Measurements from ENCODE around the gene FYN. TPM values are rescaled to one million over a fixed set of nuclear protein-coding genes. Genes with fewer than 3 reads are reported as not detected.

The FYN gene
- total and polyA plus RNA-seq, 9 of the 15 experiments (the other 6 are each of a cell fraction or from before 2014, with no cell fraction given), result 2.9 to 22.1 (median 11.4) TPM

DNA sequence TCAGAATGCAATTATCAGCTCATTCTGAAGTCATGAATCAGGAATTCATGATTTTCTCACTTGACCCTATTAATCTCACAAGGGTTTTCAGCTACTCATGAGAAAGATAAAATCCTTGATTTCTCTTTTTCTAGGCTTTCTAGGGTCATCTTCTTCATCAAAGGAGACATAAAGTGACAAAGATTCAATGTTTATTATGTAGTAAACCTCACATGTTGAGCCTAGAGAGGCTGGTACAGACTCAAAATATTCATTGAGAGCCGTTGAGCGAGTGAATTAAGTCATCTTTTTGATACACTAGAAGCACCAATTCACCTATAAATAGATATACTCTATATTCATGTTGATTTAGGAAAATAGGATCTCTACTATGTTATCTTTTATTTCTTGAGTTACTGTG lies 162.8 kb downstream of the FYN start:
- peak overlapping the region; percentile 54; the same call in 1 of the 2 replicates for H2AFZ ChIP-seq (ENCODE audit: low read depth, low read length)
- H3K9ac ChIP-seq (ENCODE audit: insufficient read depth in 1 of 2, low read depth in 2 of 2, low read length in 2 of 2), result no peak overlapping the region
- H3K4me3 ChIP-seq, result no peak overlapping the region
- intact Hi-C loops (cut with micrococcal nuclease) (loop anchor here (1.0 to 5.0 kb wide), 5 partner anchors 162 to 453 kb away; partner anchors contain the start of gene FYN), in situ Hi-C loops (cut with MboI) (loop anchor here (25.0 kb wide), 1 partner anchor 602 kb away; no protein-coding TSS in a partner anchor)
- no peak for DNase-seq (ENCODE audit: extremely low read depth in 1 of 4, low spot score in 3 of 4)
- peaks cover 3 to 15% of the 10 kb centered on the region in 2 experiments; a peak in 2 of 5 replicates for H3K27me3 ChIP-seq (ENCODE audit: control insufficient read depth in 2 of 2, insufficient read depth in 2 of 2, low read length in 2 of 2)
- TF ChIP-seq, protein P1, sequence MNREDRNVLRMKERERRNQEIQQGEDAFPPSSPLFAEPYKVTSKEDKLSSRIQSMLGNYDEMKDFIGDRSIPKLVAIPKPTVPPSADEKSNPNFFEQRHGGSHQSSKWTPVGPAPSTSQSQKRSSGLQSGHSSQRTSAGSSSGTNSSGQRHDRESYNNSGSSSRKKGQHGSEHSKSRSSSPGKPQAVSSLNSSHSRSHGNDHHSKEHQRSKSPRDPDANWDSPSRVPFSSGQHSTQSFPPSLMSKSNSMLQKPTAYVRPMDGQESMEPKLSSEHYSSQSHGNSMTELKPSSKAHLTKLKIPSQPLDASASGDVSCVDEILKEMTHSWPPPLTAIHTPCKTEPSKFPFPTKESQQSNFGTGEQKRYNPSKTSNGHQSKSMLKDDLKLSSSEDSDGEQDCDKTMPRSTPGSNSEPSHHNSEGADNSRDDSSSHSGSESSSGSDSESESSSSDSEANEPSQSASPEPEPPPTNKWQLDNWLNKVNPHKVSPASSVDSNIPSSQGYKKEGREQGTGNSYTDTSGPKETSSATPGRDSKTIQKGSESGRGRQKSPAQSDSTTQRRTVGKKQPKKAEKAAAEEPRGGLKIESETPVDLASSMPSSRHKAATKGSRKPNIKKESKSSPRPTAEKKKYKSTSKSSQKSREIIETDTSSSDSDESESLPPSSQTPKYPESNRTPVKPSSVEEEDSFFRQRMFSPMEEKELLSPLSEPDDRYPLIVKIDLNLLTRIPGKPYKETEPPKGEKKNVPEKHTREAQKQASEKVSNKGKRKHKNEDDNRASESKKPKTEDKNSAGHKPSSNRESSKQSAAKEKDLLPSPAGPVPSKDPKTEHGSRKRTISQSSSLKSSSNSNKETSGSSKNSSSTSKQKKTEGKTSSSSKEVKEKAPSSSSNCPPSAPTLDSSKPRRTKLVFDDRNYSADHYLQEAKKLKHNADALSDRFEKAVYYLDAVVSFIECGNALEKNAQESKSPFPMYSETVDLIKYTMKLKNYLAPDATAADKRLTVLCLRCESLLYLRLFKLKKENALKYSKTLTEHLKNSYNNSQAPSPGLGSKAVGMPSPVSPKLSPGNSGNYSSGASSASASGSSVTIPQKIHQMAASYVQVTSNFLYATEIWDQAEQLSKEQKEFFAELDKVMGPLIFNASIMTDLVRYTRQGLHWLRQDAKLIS (CRISPR knock-in tag; IDR thresholded peaks at IDR 0.05), result no peak
- no peak for TF ChIP-seq HNRNPK (IDR thresholded peaks at IDR 0.05; ENCODE audit: low read depth, low read length, poor library complexity, severe bottlenecking)
- no peak for TF ChIP-seq CBFA2T3 (IDR thresholded peaks at IDR 0.05)
- TF ChIP-seq TCFL5 (CRISPR knock-in tag; conservative IDR thresholded peaks at IDR 0.05), result no peak
- TF ChIP-seq TRIM28 (IDR thresholded peaks at IDR 0.05), result no peak
- TF ChIP-seq ZNF561 (CRISPR knock-in tag; conservative IDR thresholded peaks at IDR 0.05), result no peak
- no peak for TF ChIP-seq KLF13 (tag; IDR thresholded peaks at IDR 0.05; ENCODE audit: borderline replicate concordance, low read depth)
- TF ChIP-seq SMAD4 (CRISPR knock-in tag; conservative IDR thresholded peaks at IDR 0.05), result no peak
- TF ChIP-seq, protein P2, sequence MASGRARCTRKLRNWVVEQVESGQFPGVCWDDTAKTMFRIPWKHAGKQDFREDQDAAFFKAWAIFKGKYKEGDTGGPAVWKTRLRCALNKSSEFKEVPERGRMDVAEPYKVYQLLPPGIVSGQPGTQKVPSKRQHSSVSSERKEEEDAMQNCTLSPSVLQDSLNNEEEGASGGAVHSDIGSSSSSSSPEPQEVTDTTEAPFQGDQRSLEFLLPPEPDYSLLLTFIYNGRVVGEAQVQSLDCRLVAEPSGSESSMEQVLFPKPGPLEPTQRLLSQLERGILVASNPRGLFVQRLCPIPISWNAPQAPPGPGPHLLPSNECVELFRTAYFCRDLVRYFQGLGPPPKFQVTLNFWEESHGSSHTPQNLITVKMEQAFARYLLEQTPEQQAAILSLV (tag; IDR thresholded peaks at IDR 0.05), result no peak
- TF ChIP-seq RBM22 (IDR thresholded peaks at IDR 0.05; ENCODE audit: low read depth, low read length, poor library complexity, severe bottlenecking), result no peak
- no peak for TF ChIP-seq ZNF253 (CRISPR knock-in tag; conservative IDR thresholded peaks at IDR 0.05)
- no peak for TF ChIP-seq SIN3B (IDR thresholded peaks at IDR 0.05; ENCODE audit: low read depth)
- no peak for TF ChIP-seq ZNF766 (CRISPR knock-in tag; conservative IDR thresholded peaks at IDR 0.05)
- TF ChIP-seq NR2C2 (CRISPR knock-in tag; IDR thresholded peaks at IDR 0.05), result no peak
- TF ChIP-seq NR2C2 (tag; IDR thresholded peaks at IDR 0.05), result no peak
- no peaks in the 10 kb centered on the region for H4K20me1 ChIP-seq (replicated peaks; ENCODE audit: control insufficient read depth, insufficient read depth, low read length)
- H3K4me1 ChIP-seq (replicated peaks in 1 of 2; ENCODE audit: control insufficient read depth in 2 of 2, insufficient read depth in 2 of 2, low read length in 2 of 2), result no peaks in the 10 kb centered on the region
- no peaks in the 10 kb centered on the region for H3K36me3 ChIP-seq (ENCODE audit: control insufficient read depth, insufficient read depth, low read length)
- no TSS peak for BruUV-seq (replicated peaks)
- no peak overlapping the region for H3K27ac ChIP-seq (ENCODE audit: extremely low read depth, low read depth, low read length)
- no peaks in the 10 kb centered on the region for H3K9me1 ChIP-seq (ENCODE audit: control insufficient read depth, insufficient read depth, low read length)
- no peaks in the 10 kb centered on the region for H3K9me3 ChIP-seq (replicated peaks; ENCODE audit: control insufficient read depth, insufficient read depth, low read depth, low read length)
- no peak overlapping the region for H3K4me2 ChIP-seq (ENCODE audit: insufficient read depth, low read length)
- POLR2A ChIA-PET, result interaction anchor here (0.6 to 1.3 kb wide), 6 partner anchors 52 to 444 kb away, joined by 3 to 5 read pairs (median 3); no protein-coding TSS in a partner anchor
- 74% methylated on average over 2 of the region's 2 CpGs for WGBS (ENCODE audit: insufficient coverage, low coverage, missing lambda C conversion rate)
- FAIRE-seq, result no peak
- CTCF ChIA-PET (ENCODE audit: low intra/inter-chr PET ratio), result interaction anchor here (0.6 to 3.3 kb wide), 6 partner anchors 256 to 602 kb away, joined by 3 to 24 read pairs (median 12); no protein-coding TSS in a partner anchor
- no peaks in the 10 kb centered on the region for H3K79me2 ChIP-seq (ENCODE audit: control insufficient read depth, insufficient read depth, low read length)
- no peak for ATAC-seq

All from K562 (cell line).